ENCODE data around the gene APCDD1L. TPM values are rescaled to one million over a fixed set of nuclear protein-coding genes. Genes with fewer than 3 reads are reported as not detected.

Gene APCDD1L
- total RNA-seq, 1 experiment from 2014 or later: not detected

- no TSS peak for BruUV-seq (replicated peaks)
These were observed 70.4 kb downstream of the APCDD1L start for GRCh38 chr20:58444746-58445255.

GRCh38 chr20:58441723-58442122, 73.5 kb downstream of the APCDD1L start:
- DNase-seq: no peak
- no peak overlapping the region for H3K4me3 ChIP-seq (ENCODE audit: low read depth, low read length)
- no peak overlapping the region for H3K27ac Mint-ChIP-seq (ENCODE audit: unreplicated experiment)
- ChIA-PET CTCF (interaction anchor here (0.5 kb wide), 1 partner anchor 52 kb away, joined by 3 read pairs; no protein-coding TSS in a partner anchor), POLR2A (no interaction called here)
- H3K9me3 Mint-ChIP-seq (ENCODE audit: unreplicated experiment): no peaks in the 10 kb centered on the region
- H3K4me1 ChIP-seq: peaks cover 9% of the 10 kb centered on the region
- BruUV-seq (replicated peaks): no TSS peak
- H3K36me3 Mint-ChIP-seq (ENCODE audit: insufficient read depth, unreplicated experiment): peaks cover 80% of the 10 kb centered on the region
- H3K36me3 ChIP-seq (ENCODE audit: control insufficient read depth, insufficient read depth, low read length): peaks cover 15% of the 10 kb centered on the region
- H3K27me3 ChIP-seq (replicated peaks; ENCODE audit: control insufficient read depth, insufficient read depth, low read length): no peaks in the 10 kb centered on the region
- H3K9me3 ChIP-seq: no peaks in the 10 kb centered on the region
- intact Hi-C loops (cut with micrococcal nuclease; ENCODE audit: unreplicated experiment): no loop called here
- peaks cover 13% of the 10 kb centered on the region for H3K4me1 Mint-ChIP-seq (ENCODE audit: low read depth, unreplicated experiment)
- no peak for TF ChIP-seq CTCF (IDR thresholded peaks at IDR 0.05; ENCODE audit: insufficient read depth in 1 of 2, low read depth in 1 of 2, low read length in 1 of 2, severe bottlenecking in 1 of 2, unreplicated experiment in 1 of 2)
- no peak overlapping the region for H3K4me3 Mint-ChIP-seq (ENCODE audit: unreplicated experiment)
- no peaks in the 10 kb centered on the region for H3K27me3 Mint-ChIP-seq (ENCODE audit: insufficient read depth, unreplicated experiment)

More at GRCh38 chr20:58444746-58445255, 70.4 kb downstream of the APCDD1L start:
- H3K27me3 Mint-ChIP-seq (ENCODE audit: insufficient read depth, unreplicated experiment): no peaks in the 10 kb centered on the region
- no peak overlapping the region for H3K4me3 Mint-ChIP-seq (ENCODE audit: unreplicated experiment)
- ChIA-PET CTCF (interaction anchor here (0.6 kb wide), 1 partner anchor 245 kb away, joined by 4 read pairs; no protein-coding TSS in a partner anchor), POLR2A (no interaction called here)
- DNase-seq: no peak
- H3K9me3 Mint-ChIP-seq (ENCODE audit: unreplicated experiment): no peaks in the 10 kb centered on the region
- no peak for TF ChIP-seq CTCF (IDR thresholded peaks at IDR 0.05; ENCODE audit: insufficient read depth in 1 of 2, low read depth in 1 of 2, low read length in 1 of 2, severe bottlenecking in 1 of 2, unreplicated experiment in 1 of 2)
- peaks cover 11% of the 10 kb centered on the region for H3K36me3 ChIP-seq (ENCODE audit: control insufficient read depth, insufficient read depth, low read length)
- intact Hi-C loops (cut with micrococcal nuclease; ENCODE audit: unreplicated experiment): loop anchor here (5.0 kb wide), 1 partner anchor 132 kb away; no protein-coding TSS in a partner anchor
- H3K9me3 ChIP-seq: no peaks in the 10 kb centered on the region
- H3K27ac Mint-ChIP-seq (ENCODE audit: unreplicated experiment): no peak overlapping the region
- H3K4me1 Mint-ChIP-seq (ENCODE audit: low read depth, unreplicated experiment): peaks cover 6% of the 10 kb centered on the region
- H3K27me3 ChIP-seq (replicated peaks; ENCODE audit: control insufficient read depth, insufficient read depth, low read length): no peaks in the 10 kb centered on the region
- H3K4me3 ChIP-seq (ENCODE audit: low read depth, low read length): no peak overlapping the region
- H3K4me1 ChIP-seq: no peaks in the 10 kb centered on the region
- H3K36me3 Mint-ChIP-seq (ENCODE audit: insufficient read depth, unreplicated experiment): peaks cover 84% of the 10 kb centered on the region

GRCh38 chr20:58440021-58440767, 75.0 kb downstream of the APCDD1L start:
- Mint-ChIP-seq H3K9me3 (ENCODE audit: unreplicated experiment) (no peaks in the 10 kb centered on the region), H3K27ac (ENCODE audit: unreplicated experiment) (peak overlapping the region; percentile 21), H3K4me1 (ENCODE audit: low read depth, unreplicated experiment) (peaks cover 15% of the 10 kb centered on the region), H3K27me3 (ENCODE audit: insufficient read depth, unreplicated experiment) (no peaks in the 10 kb centered on the region), H3K4me3 (ENCODE audit: unreplicated experiment) (no peak overlapping the region), H3K36me3 (ENCODE audit: insufficient read depth, unreplicated experiment) (peaks cover 81% of the 10 kb centered on the region)
- Histone ChIP-seq H3K4me3 (ENCODE audit: low read depth, low read length) (no peak overlapping the region), H3K27me3 (replicated peaks; ENCODE audit: control insufficient read depth, insufficient read depth, low read length) (no peaks in the 10 kb centered on the region), H3K4me1 (peaks cover 18% of the 10 kb centered on the region), H3K9me3 (no peaks in the 10 kb centered on the region), H3K36me3 (ENCODE audit: control insufficient read depth, insufficient read depth, low read length) (peaks cover 13% of the 10 kb centered on the region)
- POLR2A ChIA-PET: no interaction called here
- TF ChIP-seq CTCF (IDR thresholded peaks at IDR 0.05; ENCODE audit: insufficient read depth in 1 of 2, low read depth in 1 of 2, low read length in 1 of 2, severe bottlenecking in 1 of 2, unreplicated experiment in 1 of 2): no peak
- intact Hi-C loops (cut with micrococcal nuclease; ENCODE audit: unreplicated experiment): no loop called here
- BruUV-seq (replicated peaks): no TSS peak
- CTCF ChIA-PET: no interaction called here
- DNase-seq: no peak
